ENCODE results near the gene FLYWCH2. TPM values are rescaled to one million over a fixed set of nuclear protein-coding genes. Genes with fewer than 3 reads are reported as not detected.

The FLYWCH2 gene
- total RNA-seq, 2 experiments from 2014 or later: 23.9 to 38.7 TPM

DNA sequence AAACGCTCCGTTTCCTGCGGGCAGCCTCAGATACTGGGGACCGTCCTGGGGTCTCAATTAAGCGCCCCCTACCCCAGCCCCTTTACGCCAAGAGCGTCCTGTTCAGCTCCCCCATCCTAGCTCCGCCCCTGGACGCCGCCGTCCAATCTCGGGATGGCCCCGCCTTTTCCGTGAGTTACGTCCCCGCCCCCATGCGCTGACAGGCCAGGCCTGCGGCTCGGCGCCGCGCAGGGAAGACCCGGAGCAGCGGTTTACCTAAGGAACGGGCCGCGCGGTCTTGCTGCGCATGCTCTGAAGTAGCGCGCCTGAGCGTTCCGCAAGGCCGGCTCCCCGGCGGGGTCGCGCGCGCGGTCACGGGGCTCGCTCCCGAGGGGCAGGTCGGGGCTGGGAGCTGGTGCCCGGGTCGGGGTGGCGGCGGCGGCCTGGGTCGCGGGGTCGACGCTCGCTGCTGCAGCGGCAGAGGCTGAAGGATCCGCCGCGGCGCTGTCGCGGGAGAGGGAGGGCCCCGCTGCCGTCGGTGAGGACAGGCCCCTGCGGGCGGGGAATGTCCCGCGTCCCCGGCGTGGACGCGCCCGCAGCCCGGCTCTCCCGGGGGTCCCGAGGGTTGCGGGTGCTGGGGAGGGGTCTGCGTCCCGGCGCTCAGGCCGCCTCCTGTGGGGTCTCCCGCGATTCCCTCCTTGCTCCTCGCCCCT lies 28.8 kb downstream of the FLYWCH2 start, which contains the start of gene FLYWCH1:
Gene FLYWCH1 (plus strand): TSS at position 294 of the 692 bp plus-strand sequence. CDS start 17,755 bp downstream, outside the sequence.
- POLR2A ChIA-PET: interaction anchor here (1.0 to 2.3 kb wide), 3 partner anchors 13 to 44 kb away, joined by 3 to 10 read pairs (median 5); partner anchors contain the start of gene FLYWCH2
- BruUV-seq (replicated peaks): no TSS peak
- peak within 1 kb of the TSS; percentile 77 for H3K4me3 ChIP-seq (ENCODE audit: low read depth, low read length, poor library complexity, severe bottlenecking)
- H3K9me2 ChIP-seq (ENCODE audit: insufficient read depth, low read length): no peaks in the 10 kb centered on the region
- peak within 1 kb of the TSS; percentile 84 for H3K4me2 ChIP-seq (ENCODE audit: low read length)
- DNase-seq (ENCODE audit: low spot score): peak; percentile 100
- H3K4me1 ChIP-seq (ENCODE audit: insufficient read depth, low read length, poor library complexity, severe bottlenecking): peaks cover 12% of the 10 kb centered on the region
- no peaks in the 10 kb centered on the region; the same call in 1 of the 2 replicates for H3K79me2 ChIP-seq (ENCODE audit: insufficient read depth, low read depth, low read length)
- intact Hi-C loops (cut with micrococcal nuclease; ENCODE audit: unreplicated experiment): loop anchor here (2.0 to 5.0 kb wide), 2 partner anchors 43 to 71 kb away; partner anchors contain the start of gene PKMYT1
- CTCF ChIA-PET (ENCODE audit: unreplicated experiment): interaction anchor here (0.8 kb wide), 1 partner anchor 29 kb away, joined by 3 read pairs; the partner anchor contains the start of gene FLYWCH2
- no peak within 1 kb of the TSS for H3K27ac ChIP-seq (ENCODE audit: low read depth, low read length, poor library complexity, severe bottlenecking)
- H4K20me1 ChIP-seq (ENCODE audit: insufficient read depth, low read length): no peaks in the 10 kb centered on the region
- H3K36me3 ChIP-seq (ENCODE audit: insufficient read depth, low read length): peaks cover 16% of the 10 kb centered on the region
- peak within 1 kb of the TSS; percentile 93 for H2AFZ ChIP-seq (ENCODE audit: low read length)
- TF ChIP-seq, protein P1, sequence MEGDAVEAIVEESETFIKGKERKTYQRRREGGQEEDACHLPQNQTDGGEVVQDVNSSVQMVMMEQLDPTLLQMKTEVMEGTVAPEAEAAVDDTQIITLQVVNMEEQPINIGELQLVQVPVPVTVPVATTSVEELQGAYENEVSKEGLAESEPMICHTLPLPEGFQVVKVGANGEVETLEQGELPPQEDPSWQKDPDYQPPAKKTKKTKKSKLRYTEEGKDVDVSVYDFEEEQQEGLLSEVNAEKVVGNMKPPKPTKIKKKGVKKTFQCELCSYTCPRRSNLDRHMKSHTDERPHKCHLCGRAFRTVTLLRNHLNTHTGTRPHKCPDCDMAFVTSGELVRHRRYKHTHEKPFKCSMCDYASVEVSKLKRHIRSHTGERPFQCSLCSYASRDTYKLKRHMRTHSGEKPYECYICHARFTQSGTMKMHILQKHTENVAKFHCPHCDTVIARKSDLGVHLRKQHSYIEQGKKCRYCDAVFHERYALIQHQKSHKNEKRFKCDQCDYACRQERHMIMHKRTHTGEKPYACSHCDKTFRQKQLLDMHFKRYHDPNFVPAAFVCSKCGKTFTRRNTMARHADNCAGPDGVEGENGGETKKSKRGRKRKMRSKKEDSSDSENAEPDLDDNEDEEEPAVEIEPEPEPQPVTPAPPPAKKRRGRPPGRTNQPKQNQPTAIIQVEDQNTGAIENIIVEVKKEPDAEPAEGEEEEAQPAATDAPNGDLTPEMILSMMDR (conservative IDR thresholded peaks at IDR 0.05; ENCODE audit: low read length): no peak; the same call in 1 of the 2 replicates
- TF ChIP-seq EZH2phosphoT487 (IDR thresholded peaks at IDR 0.05; ENCODE audit: borderline replicate concordance, low read depth, low read length): no peak
- no peaks in the 10 kb centered on the region for H3K9me3 ChIP-seq (ENCODE audit: low read length)

DNA sequence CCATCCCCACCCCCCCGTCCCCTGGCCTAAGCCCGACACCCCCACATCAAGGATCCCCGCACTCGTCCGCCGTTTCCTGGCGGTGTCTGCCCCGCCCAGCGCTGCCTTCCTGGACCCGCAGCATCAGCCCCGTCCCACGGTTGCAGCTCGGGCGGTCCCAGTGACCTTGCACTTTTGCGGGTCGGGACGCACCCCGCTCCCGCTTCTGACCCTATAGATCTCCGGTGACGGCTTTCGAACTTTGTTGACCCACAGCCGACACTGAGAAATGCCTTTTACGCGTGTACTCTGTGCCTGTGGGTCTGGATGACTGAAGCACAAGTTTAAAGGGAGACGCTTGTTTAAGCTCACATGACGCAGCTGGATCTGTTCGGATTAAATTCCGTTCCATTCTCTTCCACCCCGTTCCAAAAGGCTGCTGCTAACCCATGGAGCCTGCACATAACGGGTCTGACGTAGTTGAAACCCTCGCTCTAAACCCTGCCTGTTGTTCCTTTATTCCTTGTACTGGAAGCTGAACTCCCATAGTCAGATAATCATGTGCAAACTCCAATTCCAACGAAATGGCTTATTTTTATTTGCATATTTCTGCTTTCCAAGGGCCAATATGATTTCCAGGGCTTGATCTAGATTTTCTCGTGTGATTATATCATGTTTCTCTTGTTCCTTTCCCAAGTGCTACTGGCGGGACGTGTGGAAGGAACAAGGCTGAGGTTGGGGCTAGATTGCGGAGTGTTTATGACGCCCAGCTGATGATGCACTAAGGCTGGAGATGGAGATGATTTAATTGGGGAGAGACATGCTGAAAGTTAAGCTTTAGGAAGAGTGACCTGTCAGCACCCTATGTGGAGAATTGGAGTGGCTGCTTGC lies 29.6 kb downstream of the FLYWCH2 start:
- intact Hi-C loops (cut with micrococcal nuclease; ENCODE audit: unreplicated experiment): loop anchor here (5.0 kb wide), 1 partner anchor 70 kb away; the partner anchor contains the start of gene PKMYT1
- peaks cover 12% of the 10 kb centered on the region for H3K4me1 ChIP-seq (ENCODE audit: insufficient read depth, low read length, poor library complexity, severe bottlenecking)
- ChIA-PET POLR2A (interaction anchor here (1.0 to 2.3 kb wide), 4 partner anchors 13 to 45 kb away, joined by 3 to 10 read pairs (median 4); partner anchors contain the start of gene FLYWCH2), CTCF (ENCODE audit: unreplicated experiment) (no interaction called here)
- no peak overlapping the region for H3K27ac ChIP-seq (ENCODE audit: low read depth, low read length, poor library complexity, severe bottlenecking)
- TF ChIP-seq EZH2phosphoT487 (IDR thresholded peaks at IDR 0.05; ENCODE audit: borderline replicate concordance, low read depth, low read length): no peak
- TF ChIP-seq, protein P1 (conservative IDR thresholded peaks at IDR 0.05; ENCODE audit: low read length): no peak
- H2AFZ ChIP-seq (ENCODE audit: low read length): peak overlapping the region; percentile 46; the same call in 1 of the 2 replicates
- H3K9me2 ChIP-seq (ENCODE audit: insufficient read depth, low read length): no peaks in the 10 kb centered on the region
- H3K36me3 ChIP-seq (ENCODE audit: insufficient read depth, low read length): peaks cover 16% of the 10 kb centered on the region
- peak overlapping the region; percentile 77 for H3K4me3 ChIP-seq (ENCODE audit: low read depth, low read length, poor library complexity, severe bottlenecking)
- H3K9me3 ChIP-seq (ENCODE audit: low read length): no peaks in the 10 kb centered on the region
- TSS peak; percentile 72 for BruUV-seq (replicated peaks)
- no peaks in the 10 kb centered on the region; the same call in 1 of the 2 replicates for H3K79me2 ChIP-seq (ENCODE audit: insufficient read depth, low read depth, low read length)
- H3K4me2 ChIP-seq (ENCODE audit: low read length): peak overlapping the region; percentile 84
- peak; percentile 37 for DNase-seq (ENCODE audit: low spot score)
- no peaks in the 10 kb centered on the region for H4K20me1 ChIP-seq (ENCODE audit: insufficient read depth, low read length)

Data from OCI-LY7 (cell line).